IMR-90 (cell line): ENCODE measurements around the gene PLCH1. TPM values are rescaled to one million over a fixed set of nuclear protein-coding genes. Genes with fewer than 3 reads are reported as not detected.

Experiments
- ATAC-seq: fragments of 200-7000 bp; cut with Tn5 transposase; 2 replicates; pipeline ENCODE4 v1.9.1; 2020; ENCODE audit warnings: low read depth, mild to moderate bottlenecking, moderate library complexity
- BruUV-seq: library from RNA; stranded (reverse); fragments of 400-500 nt; replicated peaks from 2 replicates; lab custom pipeline; 2021; lab: Mats Ljungman, UMichigan
- CTCF ChIA-PET: fragments of 300-600 bp; formaldehyde crosslinking; extraction: SDS; loops from one replicate; lab custom pipeline; 2021; ENCODE audit warnings: antibody characterized with exemption; lab: Yijun Ruan, JAX
- POLR2A ChIA-PET: fragments of 300-600 bp; sonication (Branson Sonifier 250); formaldehyde crosslinking; loops from one replicate; lab custom pipeline; 2022; ENCODE audit warnings: antibody characterized with exemption; ENCODE audit not compliant: unreplicated experiment; lab: Charles Lee
- DNase-seq: peaks from one replicate; pipeline ENCODE4 v3.0.0; 2013
- H2AFZ ChIP-seq: replicated peaks from 2 replicates; pipeline ENCODE3; 2013; ENCODE audit warnings: low read length, mild to moderate bottlenecking; ENCODE audit not compliant: poor library complexity
- H2AK5ac ChIP-seq: 2 replicates; pipeline ENCODE4 v1.6.1; 2013; ENCODE audit warnings: low read depth, low read length, inconsistent platforms
- H2AK9ac ChIP-seq: replicated peaks from 2 replicates; pipeline ENCODE3; 2013; ENCODE audit warnings: mild to moderate bottlenecking, low read depth, low read length, moderate library complexity; ENCODE audit not compliant: poor library complexity
- H2BK120ac ChIP-seq: 2 replicates; pipeline ENCODE4 v1.6.1; 2013; ENCODE audit warnings: low read depth, low read length, inconsistent platforms
- H2BK15ac ChIP-seq: 3 replicates; pipeline ENCODE4 v1.6.1; 2013; ENCODE audit warnings: low read depth, low read length, inconsistent platforms
- H2BK20ac ChIP-seq: 2 replicates; pipeline ENCODE4 v1.6.1; 2013; ENCODE audit warnings: low read depth, mild to moderate bottlenecking, inconsistent platforms, low read length, moderate library complexity
- H2BK5ac ChIP-seq: 2 replicates; pipeline ENCODE4 v1.6.1; 2013; ENCODE audit warnings: mild to moderate bottlenecking, low read depth, low read length, inconsistent platforms; ENCODE audit not compliant: poor library complexity, severe bottlenecking
- H3K14ac ChIP-seq: replicated peaks from 2 replicates; pipeline ENCODE4 v1.6.1; 2013; ENCODE audit warnings: low read depth, low read length, inconsistent platforms
- H3K18ac ChIP-seq: 2 replicates; pipeline ENCODE4 v1.6.1; 2013; ENCODE audit warnings: low read depth, low read length, control low read depth
- H3K23ac ChIP-seq: 2 replicates; pipeline ENCODE4 v1.6.1; 2013; ENCODE audit warnings: low read depth, low read length, inconsistent platforms
- H3K27ac ChIP-seq: 2 replicates; pipeline ENCODE4 v1.5.1; 2013; ENCODE audit warnings: mild to moderate bottlenecking, control low read depth, low read length; ENCODE audit not compliant: insufficient read depth
- H3K27me3 ChIP-seq: 2 replicates; pipeline ENCODE4 v1.6.1; 2013; ENCODE audit warnings: low read length; ENCODE audit not compliant: control insufficient read depth, insufficient read depth
- H3K36me3 ChIP-seq: 2 replicates; pipeline ENCODE4 v1.6.1; 2013; ENCODE audit warnings: low read length, mixed read lengths; ENCODE audit not compliant: control insufficient read depth, insufficient read depth
- H3K4ac ChIP-seq: 2 replicates; pipeline ENCODE4 v1.6.1; 2013; ENCODE audit warnings: low read depth, low read length, inconsistent platforms
- H3K4me1 ChIP-seq: 2 replicates; pipeline ENCODE4 v1.6.1; 2013; ENCODE audit warnings: low read length, mixed read lengths; ENCODE audit not compliant: control insufficient read depth, insufficient read depth
- H3K4me2 ChIP-seq: 2 replicates; pipeline ENCODE4 v1.6.1; 2013; ENCODE audit warnings: low read depth, mild to moderate bottlenecking, control low read depth, low read length, moderate library complexity
- H3K4me3 ChIP-seq: 2 replicates; pipeline ENCODE4 v1.5.1; 2013; ENCODE audit warnings: low read depth, mild to moderate bottlenecking, control low read depth, low read length, moderate library complexity; ENCODE audit not compliant: insufficient read depth
- H3K56ac ChIP-seq: 2 replicates; pipeline ENCODE4 v1.6.1; 2013; ENCODE audit warnings: low read length, inconsistent platforms; ENCODE audit not compliant: insufficient read depth; ENCODE audit errors: extremely low read depth
- H3K79me1 ChIP-seq, 2 experiments: 2 replicates each; pipeline ENCODE4 v1.6.1; 2013; ENCODE audit warnings: low read length in 2 of 2, inconsistent platforms in 1 of 2, low read depth in 1 of 2
- H3K9ac ChIP-seq: 2 replicates; pipeline ENCODE4 v1.6.1; 2013; ENCODE audit warnings: low read depth, low read length, control low read depth
- H3K9me1 ChIP-seq: 2 replicates; pipeline ENCODE4 v1.6.1; 2013; ENCODE audit warnings: low read length, inconsistent platforms; ENCODE audit not compliant: insufficient read depth
- H3K9me3 ChIP-seq: 2 replicates; pipeline ENCODE4 v1.6.1; 2013; ENCODE audit warnings: low read length; ENCODE audit not compliant: control insufficient read depth, insufficient read depth
- H4K20me1 ChIP-seq: 2 replicates; pipeline ENCODE4 v1.6.1; 2013; ENCODE audit warnings: low read length, inconsistent platforms; ENCODE audit not compliant: insufficient read depth
- H4K5ac ChIP-seq: 2 replicates; pipeline ENCODE4 v1.6.1; 2013; ENCODE audit warnings: mild to moderate bottlenecking, low read depth, low read length, control low read depth
- H4K8ac ChIP-seq, 2 experiments: 2 replicates each; pipeline ENCODE4 v1.6.1; 2013; ENCODE audit warnings: low read depth in 2 of 2, low read length in 2 of 2, control low read depth in 1 of 2, inconsistent platforms in 1 of 2
- H4K91ac ChIP-seq: 2 replicates; pipeline ENCODE4 v1.6.1; 2013; ENCODE audit warnings: low read depth, low read length, inconsistent platforms; ENCODE audit not compliant: insufficient read depth
- BHLHE40 ChIP-seq: fragments of 150-350 bp; IDR thresholded peaks from 2 replicates; pipeline ENCODE4 v1.6.1; 2016; ENCODE audit warnings: mild to moderate bottlenecking, low read depth, low read length
- CEBPB ChIP-seq: IDR thresholded peaks from 2 replicates; pipeline ENCODE4 v1.6.1; 2012; ENCODE audit warnings: low read depth, low read length, improper control_type of control experiment
- CTCF ChIP-seq: conservative IDR thresholded peaks from 2 replicates; pipeline ENCODE4 v1.5.1; 2012; ENCODE audit warnings: mild to moderate bottlenecking, low read depth, low read length, improper control_type of control experiment
- ELK1 ChIP-seq: fragments of 150-350 bp; IDR thresholded peaks from 2 replicates; pipeline ENCODE4 v1.6.1; 2016; ENCODE audit warnings: low read depth, mild to moderate bottlenecking, low read length, moderate library complexity, borderline replicate concordance
- FOS ChIP-seq: fragments of 150-350 bp; IDR thresholded peaks from 2 replicates; pipeline ENCODE4 v1.6.1; 2016; ENCODE audit warnings: low read depth, low read length
- MAFK ChIP-seq: IDR thresholded peaks from 2 replicates; pipeline ENCODE4 v1.6.1; 2012; ENCODE audit warnings: low read depth, low read length, improper control_type of control experiment
- NFE2L2 ChIP-seq: fragments of 150-350 bp; IDR thresholded peaks from 2 replicates; pipeline ENCODE4 v1.6.1; 2016; ENCODE audit warnings: low read depth, mild to moderate bottlenecking, low read length
- POLR2A ChIP-seq: IDR thresholded peaks from 2 replicates; pipeline ENCODE4 v1.6.1; 2012; ENCODE audit warnings: mild to moderate bottlenecking, low read depth, low read length
- RAD21 ChIP-seq: IDR thresholded peaks from 2 replicates; pipeline ENCODE4 v1.6.1; 2012; ENCODE audit warnings: low read length, improper control_type of control experiment
- RCOR1 ChIP-seq: IDR thresholded peaks from 2 replicates; pipeline ENCODE4 v1.6.1; 2012; ENCODE audit warnings: mild to moderate bottlenecking, low read length, improper control_type of control experiment; ENCODE audit not compliant: insufficient replicate concordance
- RFX5 ChIP-seq: IDR thresholded peaks from 2 replicates; pipeline ENCODE4 v1.8.0; 2012; ENCODE audit warnings: low read depth, mild to moderate bottlenecking, low read length, moderate library complexity
- USF2 ChIP-seq: fragments of 150-350 bp; IDR thresholded peaks from 2 replicates; pipeline ENCODE4 v1.6.1; 2017; ENCODE audit warnings: mild to moderate bottlenecking, antibody characterized with exemption, low read length, low read depth
- WGBS, 2 experiments: methylation state at CpG; one replicate each; pipeline versions ENCODE4 v1.1.5 to v1.1.7; 2013; ENCODE audit warnings: missing lambda C conversion rate in 2 of 2; ENCODE audit not compliant: insufficient read length in 1 of 2; ENCODE audit errors: extremely low coverage in 2 of 2; 5-methylcytosine and 5-hydroxymethylcytosine counted together
- dilution Hi-C: fragments of 300-500 bp; cut with HindIII; formaldehyde crosslinking; loops from one replicate; pipeline ENCODE4 v1.14.3; 2018; ENCODE audit warnings: low sequenced_read_pairs; ENCODE audit not compliant: unreplicated experiment
- in situ Hi-C: fragments of 300-500 bp; cut with MboI; formaldehyde crosslinking; loops from 3 replicates; pipeline ENCODE4 v1.14.3; 2019; ENCODE audit warnings: low sequenced_read_pairs, inconsistent platforms, mixed read lengths
- intact Hi-C: fragments of 100-400 bp; cut with micrococcal nuclease; formaldehyde crosslinking; loops from 2 replicates; pipeline ENCODE4 v1.10.0; 2022
- polyA plus RNA-seq, 3 experiments: library from polyadenylated mRNA; depleted of rRNA; stranded (reverse); fragments of >200 nt; gene quantifications; 2 replicates each; pipeline ENCODE4 v1.2.3, GENCODE V29; 2012; ENCODE audit warnings: low replicate concordance in 1 of 3
- total RNA-seq: library from RNA; depleted of rRNA; stranded (reverse); fragments of >200 nt; gene quantifications from 2 replicates; pipeline ENCODE4 v1.2.3, GENCODE V29; 2012

Gene PLCH1
- total and polyA plus RNA-seq, 2 of the 4 experiments (the other 2 are of a cell fraction), result not detected

GRCh38 chr3:155494332-155494731 is 250.5 kb downstream of the PLCH1 start:
- Histone ChIP-seq H2AK9ac (no peak overlapping the region), H3K4me1 (no peaks in the 10 kb centered on the region), H3K9me1 (no peaks in the 10 kb centered on the region), H4K8ac (no peak overlapping the region), H2BK5ac (no peak overlapping the region), H2BK15ac (no peak overlapping the region), H3K18ac (no peak overlapping the region), H3K27ac (no peak overlapping the region), H3K56ac (no peak overlapping the region), H3K27me3 (no peaks in the 10 kb centered on the region), H3K4me3 (no peak overlapping the region), H4K91ac (no peak overlapping the region), H2BK20ac (no peak overlapping the region), H4K5ac (no peak overlapping the region), H2AFZ (no peak overlapping the region), H3K4ac (no peak overlapping the region), H3K9ac (no peak overlapping the region), H3K4me2 (no peak overlapping the region), H2BK120ac (no peak overlapping the region), H3K23ac (no peak overlapping the region), H3K14ac (no peak overlapping the region), H3K79me1 (no peaks in the 10 kb centered on the region), H3K9me3 (no peaks in the 10 kb centered on the region), H3K36me3 (no peaks in the 10 kb centered on the region), H4K20me1 (no peaks in the 10 kb centered on the region), H2AK5ac (no peak overlapping the region)
- DNase-seq (no peak), ATAC-seq (no peak)
- ChIA-PET CTCF (no interaction called here), POLR2A (no interaction called here)
- TF ChIP-seq RCOR1 (no peak), RFX5 (no peak), MAFK (no peak), USF2 (no peak), ELK1 (no peak), CTCF (no peak), BHLHE40 (no peak), CEBPB (no peak), RAD21 (no peak), NFE2L2 (no peak), FOS (no peak), POLR2A (no peak)
- no CpG with 5 or more reads among the region's 5 CpGs for WGBS, 2 experiments
- intact Hi-C loops (no loop called here), in situ Hi-C loops (no loop called here), dilution Hi-C loops (no loop called here)
- no TSS peak for BruUV-seq
